HCT116 (cell line): ENCODE measurements around the gene CHST11. TPM values are rescaled to one million over a fixed set of nuclear protein-coding genes. Genes with fewer than 3 reads are reported as not detected.

Experiments
- ATAC-seq: fragments of 200-7000 bp; cut with Tn5 transposase; 2 replicates; pipeline ENCODE4 v1.9.1; 2020; ENCODE audit warnings: mild to moderate bottlenecking, moderate library complexity
- BruUV-seq: library from RNA; stranded (reverse); fragments of 400-500 nt; replicated peaks from 2 replicates; lab custom pipeline; 2021; lab: Mats Ljungman, UMichigan
- CTCF ChIA-PET: fragments of 300-600 bp; sonication (Branson Sonifier 250); formaldehyde crosslinking; loops from one replicate; lab custom pipeline; 2021; ENCODE audit warnings: antibody characterized with exemption; lab: Charles Lee
- POLR2A ChIA-PET: fragments of 300-600, 350-600 bp; sonication (Branson Sonifier 250); formaldehyde crosslinking; loops from one replicate; lab custom pipeline; 2021; ENCODE audit warnings: antibody characterized with exemption; lab: Charles Lee
- RAD21 ChIA-PET, 2 experiments: fragments of 300-600 bp; sonication (Branson Sonifier 250); formaldehyde crosslinking; loops; one replicate each; lab custom pipeline; 2023; ENCODE audit warnings: low total read pairs in 2 of 2; ENCODE audit not compliant: uncharacterized antibody in 2 of 2, unreplicated experiment in 2 of 2, low non-redundant PET in 1 of 2; lab: Charles Lee
- DNase-seq: peaks from one replicate; pipeline ENCODE4 v3.0.0-alpha.2; 2010; ENCODE audit warnings: low read depth, low spot score
- H2AFZ ChIP-seq: fragments of 200-600 bp; shearing (Covaris generic), sonication (generic); 2 replicates; pipeline ENCODE4 v1.6.1; 2017; ENCODE audit warnings: low read depth, mixed run types, mixed read lengths, antibody characterized with exemption, low read length; ENCODE audit not compliant: poor library complexity, severe bottlenecking
- H3K27ac ChIP-seq: 2 replicates; pipeline ENCODE4 v1.5.1; 2012; ENCODE audit warnings: low read depth, low read length
- H3K27me3 ChIP-seq: fragments of 200-600 bp; sonication (generic); 2 replicates; pipeline ENCODE4 v1.6.1; 2016; ENCODE audit warnings: mixed run types, low read length, mixed read lengths; ENCODE audit not compliant: insufficient read depth
- H3K36me3 ChIP-seq, 2 experiments: fragments of 200-500 bp in 1 of 2; fragments of 200-600 bp in 1 of 2; sonication (Bioruptor generic) in 1 of 2; sonication (generic) in 1 of 2; 2 replicates each; pipeline versions ENCODE4 v1.5.1 to v1.6.1; 2014 to 2016; ENCODE audit warnings: low read length in 2 of 2, inconsistent platforms in 1 of 2, mixed read lengths in 1 of 2, mixed run types in 1 of 2; ENCODE audit not compliant: insufficient read depth in 2 of 2, control insufficient read depth in 1 of 2
- H3K4me1 ChIP-seq, 2 experiments: fragments of 200-600 bp in 1 of 2; sonication (generic) in 1 of 2; 2 replicates each; pipeline versions ENCODE4 v1.5.1 to v1.6.1; 2012 to 2017; ENCODE audit warnings: low read length in 2 of 2, inconsistent platforms in 1 of 2, mild to moderate bottlenecking in 1 of 2, mixed read lengths in 1 of 2, mixed run types in 1 of 2, moderate library complexity in 1 of 2; ENCODE audit not compliant: insufficient read depth in 2 of 2, control insufficient read depth in 1 of 2
- H3K4me2 ChIP-seq: fragments of 200-600 bp; sonication (generic); 2 replicates; pipeline ENCODE4 v1.6.1; 2017; ENCODE audit warnings: mixed run types, low read length, mixed read lengths
- H3K4me3 ChIP-seq, 2 experiments: fragments of 200-600 bp in 1 of 2; sonication (generic) in 1 of 2; replicated peaks in 1 of 2; 2 replicates each; pipeline ENCODE4 v1.5.1; 2011 to 2016; ENCODE audit warnings: low read length in 2 of 2, control low read depth in 1 of 2, low read depth in 1 of 2, mild to moderate bottlenecking in 1 of 2, mixed read lengths in 1 of 2, mixed run types in 1 of 2
- H3K79me2 ChIP-seq: fragments of 200-600 bp; sonication (generic); 2 replicates; pipeline ENCODE4 v1.6.1; 2017; ENCODE audit warnings: mild to moderate bottlenecking, mixed run types, low read length, moderate library complexity, mixed read lengths; ENCODE audit not compliant: insufficient read depth
- H3K9ac ChIP-seq: fragments of 200-600 bp; sonication (generic); 2 replicates; pipeline ENCODE4 v1.6.1; 2016; ENCODE audit warnings: low read length, mixed read lengths
- H3K9me2 ChIP-seq: fragments of 200-600 bp; sonication (generic), shearing (Covaris generic); 2 replicates; pipeline ENCODE4 v1.6.1; 2017; ENCODE audit warnings: mixed run types, mild to moderate bottlenecking, moderate library complexity; ENCODE audit not compliant: insufficient read depth
- H3K9me3 ChIP-seq, 2 experiments: fragments of 200-500 bp in 1 of 2; fragments of 200-600 bp in 1 of 2; sonication (Bioruptor generic) in 1 of 2; sonication (generic) in 1 of 2; 2 replicates each; pipeline ENCODE4 v1.6.1; 2014 to 2017; ENCODE audit warnings: low read length in 2 of 2, mixed read lengths in 2 of 2, inconsistent platforms in 1 of 2, low read depth in 1 of 2, mild to moderate bottlenecking in 1 of 2, mixed run types in 1 of 2, moderate library complexity in 1 of 2; ENCODE audit not compliant: control insufficient read depth in 1 of 2, insufficient read depth in 1 of 2
- H4K20me1 ChIP-seq: fragments of 200-600 bp; sonication (generic), shearing (Covaris generic); 2 replicates; pipeline ENCODE4 v1.6.1; 2017; ENCODE audit warnings: mixed run types, mild to moderate bottlenecking, moderate library complexity; ENCODE audit not compliant: insufficient read depth
- CEBPB ChIP-seq: IDR thresholded peaks from 2 replicates; pipeline ENCODE4 v1.6.1; 2012; ENCODE audit warnings: low read depth
- EGR1 ChIP-seq: IDR thresholded peaks from 2 replicates; pipeline ENCODE4 v1.6.1; 2012; ENCODE audit warnings: low read depth
- EZH2 ChIP-seq: fragments of 200-600 bp; sonication (generic); IDR thresholded peaks from 2 replicates; pipeline ENCODE4 v1.6.1; 2017; ENCODE audit warnings: antibody characterized with exemption, mixed run types
- FOSL1 ChIP-seq: IDR thresholded peaks from 2 replicates; pipeline ENCODE4 v1.6.1; 2012; ENCODE audit warnings: low read depth
- JUND ChIP-seq: IDR thresholded peaks from 2 replicates; pipeline ENCODE4 v1.6.1; 2012
- SIN3A ChIP-seq: IDR thresholded peaks from 2 replicates; pipeline ENCODE4 v1.6.1; 2012; ENCODE audit warnings: low read depth
- SRF ChIP-seq: IDR thresholded peaks from 2 replicates; pipeline ENCODE4 v1.6.1; 2012; ENCODE audit warnings: low read depth
- TCF7L2 ChIP-seq: IDR thresholded peaks from 2 replicates; pipeline ENCODE4 v1.7.0; 2011; ENCODE audit warnings: borderline replicate concordance, inconsistent platforms; ENCODE audit not compliant: insufficient read depth, insufficient read length; ENCODE audit errors: extremely low read depth
- YY1 ChIP-seq: IDR thresholded peaks from 2 replicates; pipeline ENCODE4 v1.6.1; 2011; ENCODE audit warnings: low read length, low read depth, moderate library complexity, mild to moderate bottlenecking; ENCODE audit not compliant: insufficient replicate concordance; ENCODE audit errors: extremely low read depth
- ZFX ChIP-seq: fragments of 450-650 bp; IDR thresholded peaks from 2 replicates; pipeline ENCODE4 v1.6.1; 2017
- ZNF274 ChIP-seq: fragments of 200-500 bp; sonication (Bioruptor generic); IDR thresholded peaks from 2 replicates; pipeline ENCODE4 v1.6.1; 2014; ENCODE audit warnings: mild to moderate bottlenecking, low read depth, low read length, inconsistent platforms
- intact Hi-C: fragments of 100-400 bp; cut with micrococcal nuclease; formaldehyde crosslinking; loops from 2 replicates; pipeline ENCODE4 v1.10.0; 2022
- total RNA-seq: library from RNA; stranded (reverse); gene quantifications from one replicate; pipeline ENCODE4 v1.2.1, GENCODE V29; 2021; ENCODE audit not compliant: unreplicated experiment
- TF ChIP-seq, protein P1 (sequence below): IDR thresholded peaks from 2 replicates; pipeline ENCODE4 v1.6.1; 2012; ENCODE audit warnings: low read depth
- TF ChIP-seq, protein P2 (sequence below), 3 experiments: fragments of 200-600 bp in 1 of 3; sonication (generic) in 1 of 3; IDR thresholded peaks in 2 of 3; conservative IDR thresholded peaks in 1 of 3; 2 replicates each; pipeline ENCODE4 v1.5.1; 2012 to 2017; ENCODE audit warnings: low read depth in 2 of 3, low read length in 2 of 3, antibody characterized with exemption in 1 of 3, borderline replicate concordance in 1 of 3, control low read depth in 1 of 3, mild to moderate bottlenecking in 1 of 3, mixed read lengths in 1 of 3, mixed run types in 1 of 3, moderate library complexity in 1 of 3; ENCODE audit not compliant: insufficient read depth in 1 of 3

The CHST11 gene
- total RNA-seq, 1 experiment from 2014 or later = 10.1 TPM

GRCh38 chr12:104600790-104601739 lies 144.3 kb downstream of the CHST11 start:
- ChIA-PET RAD21 (no interaction called here), POLR2A (no interaction called here), CTCF (no interaction called here)
- H3K27ac ChIP-seq = no peak overlapping the region
- no peak overlapping the region for H3K4me3 ChIP-seq
- H3K36me3 ChIP-seq = no peaks in the 10 kb centered on the region
- no peaks in the 10 kb centered on the region for H3K9me3 ChIP-seq
- H4K20me1 ChIP-seq = no peaks in the 10 kb centered on the region
- H2AFZ ChIP-seq = no peak overlapping the region
- intact Hi-C loops = loop anchor here (10.0 kb wide), 1 partner anchor 216 kb away; no protein-coding TSS in a partner anchor
- DNase-seq (no peak), ATAC-seq (no peak)
- no peaks in the 10 kb centered on the region for H3K27me3 ChIP-seq
- no peaks in the 10 kb centered on the region for H3K79me2 ChIP-seq
- no TSS peak for BruUV-seq
- peaks cover 47 to 82% of the 10 kb centered on the region in 2 experiments for H3K4me1 ChIP-seq
- H3K9me2 ChIP-seq = no peaks in the 10 kb centered on the region
- H3K9ac ChIP-seq = no peak overlapping the region
- TF ChIP-seq EZH2 (no peak), SIN3A (no peak), CEBPB (no peak)
- no peak overlapping the region for H3K4me2 ChIP-seq

GRCh38 chr12:104602406-104602805 lies 145.7 kb downstream of the CHST11 start:
- intact Hi-C loops = loop anchor here (10.0 kb wide), 1 partner anchor 218 kb away; no protein-coding TSS in a partner anchor
- ATAC-seq (no peak), DNase-seq (no peak)
- Histone ChIP-seq H2AFZ (no peak overlapping the region), H3K36me3 (no peaks in the 10 kb centered on the region), H3K9ac (no peak overlapping the region), H3K4me1 (peaks cover 48 to 73% of the 10 kb centered on the region in 2 experiments), H3K27me3 (no peaks in the 10 kb centered on the region), H3K4me2 (peak overlapping the region; percentile 79), H3K79me2 (no peaks in the 10 kb centered on the region), H3K9me3 (no peaks in the 10 kb centered on the region), H3K9me2 (no peaks in the 10 kb centered on the region), H4K20me1 (no peaks in the 10 kb centered on the region), H3K4me3 (no peak overlapping the region), H3K27ac (peak overlapping the region; percentile 78; the same call in 1 of the 2 replicates)
- BruUV-seq = no TSS peak
- POLR2A ChIA-PET = no interaction called here
- RAD21 ChIA-PET = no interaction called here
- CTCF ChIA-PET = interaction anchor here (1.7 kb wide), 1 partner anchor 221 kb away, joined by 3 read pairs; no protein-coding TSS in a partner anchor
- no peak for TF ChIP-seq YY1
- no peak for TF ChIP-seq SRF
- TF ChIP-seq TCF7L2 = no peak
- no peak for TF ChIP-seq EZH2
- TF ChIP-seq, protein P1, sequence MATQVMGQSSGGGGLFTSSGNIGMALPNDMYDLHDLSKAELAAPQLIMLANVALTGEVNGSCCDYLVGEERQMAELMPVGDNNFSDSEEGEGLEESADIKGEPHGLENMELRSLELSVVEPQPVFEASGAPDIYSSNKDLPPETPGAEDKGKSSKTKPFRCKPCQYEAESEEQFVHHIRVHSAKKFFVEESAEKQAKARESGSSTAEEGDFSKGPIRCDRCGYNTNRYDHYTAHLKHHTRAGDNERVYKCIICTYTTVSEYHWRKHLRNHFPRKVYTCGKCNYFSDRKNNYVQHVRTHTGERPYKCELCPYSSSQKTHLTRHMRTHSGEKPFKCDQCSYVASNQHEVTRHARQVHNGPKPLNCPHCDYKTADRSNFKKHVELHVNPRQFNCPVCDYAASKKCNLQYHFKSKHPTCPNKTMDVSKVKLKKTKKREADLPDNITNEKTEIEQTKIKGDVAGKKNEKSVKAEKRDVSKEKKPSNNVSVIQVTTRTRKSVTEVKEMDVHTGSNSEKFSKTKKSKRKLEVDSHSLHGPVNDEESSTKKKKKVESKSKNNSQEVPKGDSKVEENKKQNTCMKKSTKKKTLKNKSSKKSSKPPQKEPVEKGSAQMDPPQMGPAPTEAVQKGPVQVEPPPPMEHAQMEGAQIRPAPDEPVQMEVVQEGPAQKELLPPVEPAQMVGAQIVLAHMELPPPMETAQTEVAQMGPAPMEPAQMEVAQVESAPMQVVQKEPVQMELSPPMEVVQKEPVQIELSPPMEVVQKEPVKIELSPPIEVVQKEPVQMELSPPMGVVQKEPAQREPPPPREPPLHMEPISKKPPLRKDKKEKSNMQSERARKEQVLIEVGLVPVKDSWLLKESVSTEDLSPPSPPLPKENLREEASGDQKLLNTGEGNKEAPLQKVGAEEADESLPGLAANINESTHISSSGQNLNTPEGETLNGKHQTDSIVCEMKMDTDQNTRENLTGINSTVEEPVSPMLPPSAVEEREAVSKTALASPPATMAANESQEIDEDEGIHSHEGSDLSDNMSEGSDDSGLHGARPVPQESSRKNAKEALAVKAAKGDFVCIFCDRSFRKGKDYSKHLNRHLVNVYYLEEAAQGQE = no peak
- TF ChIP-seq, protein P2, sequence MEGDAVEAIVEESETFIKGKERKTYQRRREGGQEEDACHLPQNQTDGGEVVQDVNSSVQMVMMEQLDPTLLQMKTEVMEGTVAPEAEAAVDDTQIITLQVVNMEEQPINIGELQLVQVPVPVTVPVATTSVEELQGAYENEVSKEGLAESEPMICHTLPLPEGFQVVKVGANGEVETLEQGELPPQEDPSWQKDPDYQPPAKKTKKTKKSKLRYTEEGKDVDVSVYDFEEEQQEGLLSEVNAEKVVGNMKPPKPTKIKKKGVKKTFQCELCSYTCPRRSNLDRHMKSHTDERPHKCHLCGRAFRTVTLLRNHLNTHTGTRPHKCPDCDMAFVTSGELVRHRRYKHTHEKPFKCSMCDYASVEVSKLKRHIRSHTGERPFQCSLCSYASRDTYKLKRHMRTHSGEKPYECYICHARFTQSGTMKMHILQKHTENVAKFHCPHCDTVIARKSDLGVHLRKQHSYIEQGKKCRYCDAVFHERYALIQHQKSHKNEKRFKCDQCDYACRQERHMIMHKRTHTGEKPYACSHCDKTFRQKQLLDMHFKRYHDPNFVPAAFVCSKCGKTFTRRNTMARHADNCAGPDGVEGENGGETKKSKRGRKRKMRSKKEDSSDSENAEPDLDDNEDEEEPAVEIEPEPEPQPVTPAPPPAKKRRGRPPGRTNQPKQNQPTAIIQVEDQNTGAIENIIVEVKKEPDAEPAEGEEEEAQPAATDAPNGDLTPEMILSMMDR (IDR thresholded peaks at IDR 0.05 in 2 of 3, conservative IDR thresholded peaks at IDR 0.05 in 1 of 3; ENCODE audit: borderline replicate concordance in 1 of 3, insufficient read depth in 1 of 3, low read depth in 2 of 3, low read length in 2 of 3) = no peak
- TF ChIP-seq CEBPB = no peak
- no peak for TF ChIP-seq ZNF274
- no peak for TF ChIP-seq JUND
- no peak for TF ChIP-seq EGR1
- no peak for TF ChIP-seq ZFX
- TF ChIP-seq FOSL1 = no peak
